Activated T-cell treated with anti-CD3 and anti-CD28 coated beads for 24 hours (primary cell): ENCODE results near the gene MC4R.

Source experiments
- DNase-seq: peaks from one replicate; pipeline ENCODE4 v3.0.0-alpha.2; 2020; ENCODE audit warnings: low read depth

MC4R gene

DNA sequence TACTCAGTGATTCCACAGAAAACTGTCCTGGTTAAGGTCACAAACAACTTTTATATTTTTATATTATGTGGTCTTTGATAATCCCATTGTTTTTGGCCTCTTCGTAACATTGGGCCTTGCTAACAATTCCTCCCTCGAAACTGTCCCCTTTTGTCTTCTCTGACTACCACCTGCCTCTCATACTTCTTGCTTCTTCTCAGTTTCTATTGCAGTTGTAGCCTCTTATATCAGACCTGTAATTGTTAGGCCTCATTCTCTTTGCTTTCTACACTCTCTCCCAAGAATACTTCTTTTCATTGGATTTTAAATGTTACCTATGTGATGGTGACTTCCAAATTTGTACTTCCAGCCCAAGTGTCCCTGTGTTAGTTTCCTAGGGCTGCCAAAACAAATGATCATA, 44.7 kb downstream of the MC4R start:
- DNase-seq: no peak

DNA sequence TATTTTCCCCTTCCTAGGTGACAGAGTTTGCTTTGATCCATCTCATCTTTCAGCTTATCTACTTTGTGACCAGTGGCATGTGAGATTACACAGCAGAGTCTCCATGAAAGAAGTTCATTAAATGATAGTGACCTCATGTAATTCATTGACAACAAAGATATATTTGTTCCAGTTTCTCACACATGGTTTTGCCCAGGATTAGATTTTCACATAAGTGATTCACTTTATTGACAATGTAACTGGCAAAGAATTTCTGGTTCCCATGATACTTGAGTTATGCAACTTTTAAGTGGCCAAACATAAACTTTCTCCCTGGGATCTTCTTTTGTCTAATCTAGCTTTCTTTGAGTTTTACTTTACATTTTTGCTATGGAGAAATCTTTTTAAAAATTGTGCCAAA, 50.0 kb downstream of the MC4R start:
- DNase-seq: no peak
